Measurements from ENCODE around the gene SYP.
A peak's percentile ranks its signal among the peaks of the same experiment; 100 is the strongest.
"Not testable (repeated sequence)": the region's sequence is repeated elsewhere in the genome, so short reads cannot be mapped to it uniquely, and the experiment has no call there.

The SYP gene

GRCh38 chrX:49188468-49189076 lies 11.4 kb downstream of the SYP start:
- no peak for DNase-seq

DNA sequence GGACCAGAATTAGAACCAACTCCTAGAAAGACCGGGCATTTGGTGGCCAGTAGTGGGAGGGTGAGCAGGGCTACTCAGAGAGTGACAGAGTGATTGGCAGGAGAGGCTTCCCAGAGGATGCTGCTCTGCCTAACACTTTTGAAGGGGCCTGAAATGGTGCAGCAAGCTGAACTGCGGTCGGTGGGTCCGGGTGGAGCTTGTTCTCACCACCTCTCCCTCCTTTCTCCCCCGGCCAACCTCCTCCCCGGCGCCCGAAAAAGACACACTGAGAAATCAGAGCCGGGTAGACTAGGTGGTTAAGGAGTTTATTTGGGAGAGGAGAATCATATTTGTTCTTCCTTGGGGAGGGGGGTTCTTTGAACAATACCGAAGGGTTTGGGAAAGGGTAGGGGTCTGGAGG lies 12.5 kb downstream of the SYP start:
- no peak for DNase-seq

- DNase-seq: no peak
Observed at GRCh38 chrX:49187028-49187394, 13.0 kb downstream of the SYP start.

DNA sequence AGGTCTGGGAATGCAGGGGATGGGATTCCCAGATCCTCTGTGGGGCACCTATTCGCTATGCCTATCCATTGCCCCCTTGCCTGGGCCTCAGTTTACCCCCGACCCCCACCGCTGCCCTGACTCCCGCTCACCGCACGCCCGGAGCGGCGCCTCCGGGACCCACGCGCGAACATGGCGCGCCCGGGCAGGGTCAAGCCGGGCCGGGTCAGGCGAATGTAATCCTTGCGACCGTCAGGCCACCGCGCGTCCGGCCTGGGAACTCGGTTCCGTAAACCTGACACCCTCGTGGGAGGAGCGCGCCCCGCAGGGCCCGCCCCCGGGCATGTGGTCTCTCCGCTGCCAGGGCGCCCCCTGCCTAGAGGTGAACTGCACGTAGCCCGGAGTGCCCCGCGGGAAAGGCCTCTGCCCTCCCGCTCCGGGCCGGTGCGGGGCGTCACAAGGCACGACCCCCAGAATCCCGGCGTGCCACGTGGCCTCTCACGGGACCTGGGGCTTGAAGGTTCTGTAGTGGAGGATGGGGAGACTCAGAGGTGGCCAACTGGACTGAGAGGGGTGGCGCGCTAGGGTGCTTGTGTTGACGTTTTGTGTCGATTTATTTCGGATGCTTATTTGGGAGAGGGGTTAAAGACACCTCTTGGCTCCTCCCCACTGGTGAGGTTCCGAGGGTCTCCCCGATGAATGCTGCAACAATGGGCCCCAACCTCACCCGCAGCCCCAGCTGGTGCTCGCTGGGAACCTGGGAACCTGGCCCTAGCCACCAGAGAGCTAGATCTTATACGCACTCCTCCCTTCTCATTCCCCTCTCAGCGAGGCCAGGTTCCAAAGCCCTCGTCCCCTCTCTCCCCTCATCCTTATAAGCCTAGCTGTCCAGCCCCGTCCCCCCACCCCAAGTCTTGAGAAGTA lies 13.6 kb downstream of the SYP start, which contains the start of gene PRICKLE3:
TSS of gene PRICKLE3 (minus strand) at position 249 of the 903 bp plus-strand sequence. CDS start at position 173, 76 bp downstream.
- DNase-seq: peak in 1 of 2 experiments; percentile 36

- peak; percentile 37 to 54 for DNase-seq
Observed at GRCh38 chrX:49184294-49185281, 15.4 kb downstream of the SYP start.

GRCh38 chrX:49183701-49184281 lies 16.2 kb downstream of the SYP start:
- DNase-seq: no peak

GRCh38 chrX:49179358-49179757 lies 20.6 kb downstream of the SYP start:
- DNase-seq: no peak

DNA sequence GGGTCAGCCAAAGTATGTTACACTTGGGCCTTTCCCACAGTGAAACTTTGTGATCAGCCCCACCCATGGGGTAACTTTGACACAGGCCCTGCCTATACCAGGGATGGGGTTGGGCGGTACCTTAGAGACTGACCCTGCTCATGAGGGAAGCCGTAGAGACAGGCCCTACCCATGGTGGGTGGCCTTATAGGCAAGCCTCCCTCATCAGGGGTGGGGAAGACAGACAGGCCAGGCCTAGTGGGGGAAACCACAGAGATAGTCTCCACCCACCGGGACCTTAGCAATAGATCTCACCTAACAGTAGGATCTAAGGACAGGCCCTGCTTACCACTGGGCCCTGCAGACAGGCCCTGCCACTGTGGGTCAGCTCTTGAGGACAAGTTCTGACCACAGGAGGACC lies 21.5 kb downstream of the SYP start:
- no peak for DNase-seq

DNA sequence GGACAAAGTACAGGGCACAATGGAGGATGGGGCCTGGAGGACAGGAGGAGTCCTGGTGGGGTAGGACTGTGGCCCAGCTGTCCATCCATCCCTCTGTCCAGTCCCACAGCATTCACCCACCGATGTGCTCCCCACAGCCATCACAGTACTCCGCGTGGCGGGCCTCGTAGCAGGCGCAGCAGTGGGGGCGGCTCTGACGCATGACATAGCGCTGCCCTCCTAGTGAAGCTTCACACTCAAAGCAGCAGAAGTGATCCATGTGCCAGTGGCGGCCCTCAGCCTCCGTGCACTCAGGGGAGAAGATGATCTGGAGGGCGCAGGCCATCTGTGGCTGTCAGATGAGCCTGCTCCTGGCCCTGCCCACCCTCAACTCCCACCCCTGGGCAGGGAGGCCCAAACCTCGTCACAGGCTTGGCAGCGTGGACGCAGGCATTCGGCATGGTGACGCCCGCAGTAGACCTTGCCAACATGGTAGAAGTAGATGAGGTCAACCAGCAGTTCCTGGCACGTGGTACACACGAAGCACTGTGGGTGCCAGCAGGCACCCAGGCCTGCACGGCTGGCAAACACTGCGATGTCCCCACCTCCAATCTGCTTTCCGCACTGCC lies 22.0 kb downstream of the SYP start:
- DNase-seq: no peak

DNA sequence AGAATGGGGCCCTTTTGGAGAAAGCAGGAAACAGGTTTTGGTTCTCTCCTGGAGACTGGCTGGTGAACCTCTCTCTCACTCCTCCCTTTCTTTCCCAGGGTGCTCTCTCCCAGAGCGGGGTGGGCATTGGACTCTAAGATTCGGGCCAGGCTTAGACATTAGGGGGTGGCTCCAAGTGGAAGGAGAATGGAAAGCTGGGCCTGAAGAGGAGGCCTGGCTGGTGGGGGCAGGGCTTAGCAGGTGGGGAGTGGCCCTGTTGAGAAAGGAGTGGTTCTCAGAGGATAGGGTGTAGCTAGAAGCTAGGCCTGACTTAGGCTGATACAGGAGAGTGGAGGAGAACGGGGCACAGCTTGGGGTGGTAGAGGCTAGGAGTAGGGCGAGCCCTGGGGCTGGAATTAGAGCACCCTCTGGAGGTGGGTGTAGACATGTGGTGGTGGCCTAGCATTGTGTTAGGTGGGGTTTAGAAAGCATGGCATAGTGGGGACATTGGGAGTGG lies 22.6 kb downstream of the SYP start:
- DNase-seq: peak in 1 of 2 experiments; percentile 2

DNA sequence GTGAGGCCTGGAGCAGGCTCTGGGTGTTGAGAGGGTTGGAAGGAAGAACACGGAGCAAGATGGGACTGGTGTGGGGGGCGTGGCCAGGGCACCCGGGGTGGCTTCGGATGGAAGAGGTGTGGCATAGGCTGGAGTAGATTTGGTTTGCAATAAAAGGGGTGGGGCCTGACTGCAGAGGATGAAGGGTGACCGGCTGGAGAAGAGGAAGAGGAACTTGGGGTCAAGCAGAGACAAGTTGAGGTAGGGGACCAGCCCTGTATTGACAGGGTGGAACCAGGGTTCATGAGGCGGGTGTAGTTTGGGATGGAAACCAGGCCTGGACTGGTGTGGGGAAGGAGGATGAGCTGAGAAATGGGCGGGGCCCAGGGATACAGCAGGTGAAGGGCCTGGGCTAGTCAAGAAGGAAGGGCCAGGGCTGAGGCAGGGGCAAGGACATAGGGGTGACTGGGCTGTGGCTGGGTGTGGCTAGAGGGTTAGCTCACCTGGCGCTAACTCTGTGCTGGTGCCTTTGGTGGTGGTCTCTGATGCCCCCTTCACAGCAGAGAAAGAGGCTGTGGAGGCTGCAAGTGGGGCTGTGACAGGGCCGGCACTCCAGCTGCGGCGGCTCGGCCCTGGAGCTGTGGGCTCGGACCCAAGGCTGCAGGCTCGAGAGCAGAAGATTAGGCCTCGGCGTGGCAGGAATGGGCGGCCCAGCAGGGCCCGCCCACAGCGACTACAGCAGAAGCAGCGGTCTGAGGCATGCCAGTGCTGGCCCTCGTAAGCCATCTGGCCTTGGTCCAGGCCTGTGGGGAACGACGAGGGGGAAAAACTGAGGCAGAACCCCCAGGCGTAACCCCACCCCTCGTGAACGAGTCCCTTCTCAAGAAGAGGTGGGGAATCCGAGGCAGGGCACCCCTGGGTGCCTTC lies 23.3 kb downstream of the SYP start:
- peak in 1 of 2 experiments; percentile 17 for DNase-seq

- no peak for DNase-seq
Observed at GRCh38 chrX:49175435-49176274, 24.3 kb downstream of the SYP start.

DNA sequence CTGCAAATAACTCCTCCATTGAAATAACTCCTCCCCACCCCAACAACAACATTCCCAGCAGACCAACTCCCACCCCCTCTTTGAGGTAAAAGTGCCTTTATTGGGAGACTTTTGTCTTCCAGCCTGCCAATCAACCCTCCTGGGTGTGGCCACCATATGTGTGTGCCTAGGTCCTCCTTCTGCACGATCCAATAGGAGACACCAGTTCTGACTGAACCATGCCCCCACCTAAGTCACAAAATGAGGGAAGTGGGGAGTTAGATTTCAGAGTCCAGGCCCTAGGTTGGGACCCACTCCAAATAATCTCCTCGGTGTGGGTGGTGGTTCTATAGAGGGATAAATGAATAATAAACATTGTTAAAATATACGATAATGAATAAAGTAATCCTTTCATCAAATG lies 25.3 kb downstream of the SYP start:
- no peak for DNase-seq

DNA sequence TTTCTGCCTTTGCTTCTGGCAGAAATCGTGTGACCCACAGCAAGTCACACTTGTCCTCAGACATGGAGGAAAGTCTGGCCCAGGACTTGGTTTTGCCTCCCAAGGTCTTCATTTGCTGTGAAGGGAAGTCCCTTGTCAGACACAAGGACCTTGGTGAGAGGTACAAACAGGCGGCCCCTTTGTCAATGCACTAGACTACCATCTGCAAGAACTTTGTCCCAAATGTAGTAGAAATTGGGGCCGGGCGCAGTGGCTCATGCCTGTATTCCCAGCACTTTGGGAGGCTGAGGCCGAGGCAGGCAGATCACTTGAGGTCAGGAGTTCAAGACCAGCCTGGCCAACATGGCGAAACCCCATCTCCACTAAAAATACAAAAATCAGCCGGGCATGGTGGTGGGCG lies 26.4 kb downstream of the SYP start:
- not testable (repeated sequence) for DNase-seq

DNA sequence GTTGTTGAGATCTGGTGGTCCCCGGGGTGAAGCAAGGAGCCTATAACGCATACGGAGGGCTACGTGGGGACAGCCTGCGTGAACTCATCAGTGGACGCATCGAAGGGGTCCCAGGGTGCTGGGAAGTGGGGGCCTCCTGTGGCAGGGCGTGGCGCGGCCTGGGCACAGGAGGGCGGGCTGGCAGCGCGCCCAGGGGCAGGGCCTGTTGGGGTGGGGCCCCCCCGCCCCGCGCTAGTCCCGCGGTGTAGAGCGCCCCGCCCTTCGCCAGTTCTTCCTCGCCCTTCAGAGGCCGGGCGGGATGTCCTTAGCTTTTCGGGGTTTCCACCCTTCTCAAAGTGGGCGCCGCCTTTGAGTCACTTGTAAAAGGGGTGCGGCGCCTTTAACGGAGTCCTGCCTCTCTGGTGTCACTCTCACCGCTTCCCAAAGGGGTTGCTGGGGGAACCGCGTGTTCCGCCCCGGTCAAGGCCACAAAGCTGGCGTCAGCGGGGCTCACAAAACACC lies 27.7 kb downstream of the SYP start:
- DNase-seq: peak; percentile 14 to 31

DNA sequence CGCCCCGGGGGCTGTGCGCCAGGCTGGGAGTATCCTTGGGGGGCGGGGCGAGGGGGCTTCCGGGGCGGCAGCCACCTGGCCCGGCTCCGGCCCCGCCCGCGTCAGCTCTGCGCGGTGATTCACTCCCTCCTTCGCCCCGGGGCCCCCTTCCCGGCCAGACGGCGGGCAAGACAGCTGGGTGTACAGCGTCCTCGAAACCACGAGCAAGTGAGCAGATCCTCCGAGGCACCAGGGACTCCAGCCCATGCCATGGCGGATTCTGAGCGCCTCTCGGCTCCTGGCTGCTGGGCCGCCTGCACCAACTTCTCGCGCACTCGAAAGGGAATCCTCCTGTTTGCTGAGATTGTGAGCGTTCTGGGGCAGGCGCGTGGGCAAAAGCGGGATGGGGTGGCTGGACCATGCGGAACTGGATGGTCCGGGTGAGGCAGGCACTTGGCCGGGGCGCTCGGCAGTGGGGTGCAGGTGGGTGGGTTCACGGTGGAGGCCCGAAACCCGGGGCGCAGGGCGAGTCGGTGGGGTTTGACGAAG lies 28.2 kb downstream of the SYP start, which contains the start of gene PLP2:
TSS of gene PLP2 (plus strand) at position 147 of the 528 bp plus-strand sequence. CDS start at position 250, 103 bp downstream.
- DNase-seq: peak in 1 of 2 experiments; percentile 14

DNA sequence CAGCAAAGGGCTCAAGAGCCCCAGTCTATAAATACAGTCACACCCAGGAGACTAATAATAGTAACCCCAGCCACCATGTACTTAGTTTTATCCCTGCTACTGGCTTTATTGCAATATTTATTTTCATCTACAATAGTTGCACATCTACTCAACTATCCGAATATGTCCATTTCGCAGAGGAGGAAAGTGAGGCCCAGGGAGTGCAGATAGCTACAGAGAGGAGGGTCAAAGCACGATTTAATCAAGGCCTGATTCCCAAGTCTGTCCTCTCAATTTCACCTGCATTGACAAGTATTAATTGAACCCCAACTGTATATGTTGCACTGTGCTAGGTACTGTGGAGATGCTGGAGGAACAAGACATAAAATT lies 32.3 kb downstream of the SYP start:
- DNase-seq: no peak

GRCh38 chrX:49166914-49167739 lies 32.9 kb downstream of the SYP start:
- peak; percentile 48 to 67 for DNase-seq
